ENCODE results near the gene ANKH. TPM values are rescaled to one million over a fixed set of nuclear protein-coding genes. Genes with fewer than 3 reads are reported as not detected.
A peak's percentile ranks its signal among the peaks of the same experiment; 100 is the strongest.

Gene ANKH
- polyA plus RNA-seq, 1 experiment, result 14.2 TPM

DNA sequence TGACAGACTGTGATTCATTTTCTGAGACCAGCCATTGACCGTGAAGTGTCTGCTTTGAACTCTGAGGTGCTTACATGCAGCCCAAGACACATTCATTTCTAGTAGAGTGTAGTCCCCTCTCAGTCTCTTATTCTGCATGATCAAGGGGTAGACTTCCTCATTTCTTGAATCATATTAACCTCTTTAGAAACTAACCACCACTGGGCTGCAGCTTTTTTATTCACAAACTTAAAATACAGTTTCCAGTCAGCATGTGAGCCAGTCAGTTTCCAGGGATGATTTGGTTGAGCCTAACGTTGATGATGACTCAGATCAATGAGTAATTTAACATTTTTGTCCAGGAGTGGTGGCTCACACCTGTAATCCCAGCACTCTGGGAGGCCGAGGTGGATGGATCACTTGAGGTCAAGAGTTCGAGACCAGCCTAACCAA lies 147.9 kb downstream of the ANKH start:
- H3K4me3 ChIP-seq (ENCODE audit: low read depth, low read length), result no peak overlapping the region
- peaks cover 2% of the 10 kb centered on the region; the same call in 1 of the 2 replicates for H3K9me3 ChIP-seq (ENCODE audit: control insufficient read depth, insufficient read depth, low read length)
- DNase-seq (ENCODE audit: low read depth, low spot score), result no peak
- H3K27ac ChIP-seq (ENCODE audit: low read depth, low read length), result no peak overlapping the region
- TF ChIP-seq, protein P1, sequence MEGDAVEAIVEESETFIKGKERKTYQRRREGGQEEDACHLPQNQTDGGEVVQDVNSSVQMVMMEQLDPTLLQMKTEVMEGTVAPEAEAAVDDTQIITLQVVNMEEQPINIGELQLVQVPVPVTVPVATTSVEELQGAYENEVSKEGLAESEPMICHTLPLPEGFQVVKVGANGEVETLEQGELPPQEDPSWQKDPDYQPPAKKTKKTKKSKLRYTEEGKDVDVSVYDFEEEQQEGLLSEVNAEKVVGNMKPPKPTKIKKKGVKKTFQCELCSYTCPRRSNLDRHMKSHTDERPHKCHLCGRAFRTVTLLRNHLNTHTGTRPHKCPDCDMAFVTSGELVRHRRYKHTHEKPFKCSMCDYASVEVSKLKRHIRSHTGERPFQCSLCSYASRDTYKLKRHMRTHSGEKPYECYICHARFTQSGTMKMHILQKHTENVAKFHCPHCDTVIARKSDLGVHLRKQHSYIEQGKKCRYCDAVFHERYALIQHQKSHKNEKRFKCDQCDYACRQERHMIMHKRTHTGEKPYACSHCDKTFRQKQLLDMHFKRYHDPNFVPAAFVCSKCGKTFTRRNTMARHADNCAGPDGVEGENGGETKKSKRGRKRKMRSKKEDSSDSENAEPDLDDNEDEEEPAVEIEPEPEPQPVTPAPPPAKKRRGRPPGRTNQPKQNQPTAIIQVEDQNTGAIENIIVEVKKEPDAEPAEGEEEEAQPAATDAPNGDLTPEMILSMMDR (IDR thresholded peaks at IDR 0.05; ENCODE audit: low read depth, low read length), result no peak
- ChIA-PET CTCF (interaction anchor here (8.0 kb wide), 1 partner anchor 280 kb away, joined by 192 read pairs; no protein-coding TSS in a partner anchor), POLR2A (no interaction called here)
- H3K27me3 ChIP-seq (ENCODE audit: control insufficient read depth, insufficient read depth, low read length), result no peaks in the 10 kb centered on the region

DNA sequence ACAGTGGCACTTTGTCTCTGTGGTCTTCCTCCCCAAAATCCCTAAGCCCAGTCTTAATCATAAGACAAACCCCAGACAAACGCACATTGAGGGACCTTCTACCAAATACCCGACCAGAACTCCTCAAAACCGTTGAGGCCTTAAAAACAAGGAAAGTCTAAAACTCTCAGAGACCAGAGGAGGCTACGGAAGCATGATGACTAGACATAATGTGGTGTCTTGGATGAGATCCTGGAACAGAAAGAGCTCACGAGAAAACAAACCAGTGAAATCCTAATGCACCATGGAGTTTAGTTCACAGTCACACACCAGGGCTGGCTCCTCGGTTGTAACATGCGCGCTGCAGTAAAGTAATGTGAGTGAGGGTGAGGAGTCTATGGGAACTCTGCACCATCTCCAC lies 148.7 kb downstream of the ANKH start:
- no peak overlapping the region for H3K27ac ChIP-seq (ENCODE audit: low read depth, low read length)
- no peak for DNase-seq (ENCODE audit: low read depth, low spot score)
- H3K4me3 ChIP-seq (ENCODE audit: low read depth, low read length), result no peak overlapping the region
- peaks cover 2% of the 10 kb centered on the region; the same call in 1 of the 2 replicates for H3K9me3 ChIP-seq (ENCODE audit: control insufficient read depth, insufficient read depth, low read length)
- ChIA-PET POLR2A (no interaction called here), CTCF (interaction anchor here (1.2 to 8.0 kb wide), 2 partner anchors 37 to 281 kb away, joined by 4 to 192 read pairs; no protein-coding TSS in a partner anchor)
- no peaks in the 10 kb centered on the region for H3K27me3 ChIP-seq (ENCODE audit: control insufficient read depth, insufficient read depth, low read length)
- TF ChIP-seq, protein P1 (IDR thresholded peaks at IDR 0.05; ENCODE audit: low read depth, low read length), result no peak

DNA sequence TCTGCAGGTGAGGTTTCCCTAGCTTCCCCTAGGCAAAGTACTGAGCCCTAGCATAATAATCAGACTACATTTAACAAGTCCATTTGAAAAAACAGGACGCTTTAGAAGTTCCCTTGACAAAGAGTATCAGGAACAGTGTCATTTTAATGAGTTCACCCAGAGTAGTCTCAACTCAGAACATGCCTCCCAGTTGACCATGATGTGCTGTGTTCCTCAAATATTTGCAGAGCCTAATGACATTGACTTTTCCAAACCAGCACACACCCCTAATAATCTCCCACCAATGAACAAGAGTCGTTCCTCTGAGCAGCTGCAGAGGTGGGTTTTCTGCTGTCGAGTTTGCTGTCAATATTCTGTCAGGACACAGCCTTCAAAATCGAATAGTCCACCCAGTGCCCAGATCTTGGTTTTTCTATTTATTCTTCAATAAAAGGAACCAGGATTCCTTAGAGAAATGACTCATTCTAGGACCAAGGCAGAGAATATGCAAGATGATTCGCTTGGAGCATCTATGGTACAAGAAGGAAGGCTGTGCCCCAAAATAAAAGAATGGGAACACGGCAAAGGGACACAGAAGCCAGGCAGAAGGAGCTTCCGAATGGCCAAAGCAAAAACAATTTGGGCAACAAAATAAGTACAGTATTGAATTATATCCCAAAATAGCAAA lies 149.5 kb downstream of the ANKH start:
- TF ChIP-seq, protein P1 (IDR thresholded peaks at IDR 0.05; ENCODE audit: low read depth, low read length), result no peak
- no peak overlapping the region for H3K27ac ChIP-seq (ENCODE audit: low read depth, low read length)
- DNase-seq (ENCODE audit: low read depth, low spot score), result no peak
- POLR2A ChIA-PET, result no interaction called here
- peaks cover 2% of the 10 kb centered on the region; the same call in 1 of the 2 replicates for H3K9me3 ChIP-seq (ENCODE audit: control insufficient read depth, insufficient read depth, low read length)
- H3K27me3 ChIP-seq (ENCODE audit: control insufficient read depth, insufficient read depth, low read length), result no peaks in the 10 kb centered on the region
- H3K4me3 ChIP-seq (ENCODE audit: low read depth, low read length), result no peak overlapping the region
- CTCF ChIA-PET, result interaction anchor here (0.8 to 8.0 kb wide), 5 partner anchors 36 to 384 kb away, joined by 3 to 192 read pairs (median 4); partner anchors contain the start of gene ANKH

DNA sequence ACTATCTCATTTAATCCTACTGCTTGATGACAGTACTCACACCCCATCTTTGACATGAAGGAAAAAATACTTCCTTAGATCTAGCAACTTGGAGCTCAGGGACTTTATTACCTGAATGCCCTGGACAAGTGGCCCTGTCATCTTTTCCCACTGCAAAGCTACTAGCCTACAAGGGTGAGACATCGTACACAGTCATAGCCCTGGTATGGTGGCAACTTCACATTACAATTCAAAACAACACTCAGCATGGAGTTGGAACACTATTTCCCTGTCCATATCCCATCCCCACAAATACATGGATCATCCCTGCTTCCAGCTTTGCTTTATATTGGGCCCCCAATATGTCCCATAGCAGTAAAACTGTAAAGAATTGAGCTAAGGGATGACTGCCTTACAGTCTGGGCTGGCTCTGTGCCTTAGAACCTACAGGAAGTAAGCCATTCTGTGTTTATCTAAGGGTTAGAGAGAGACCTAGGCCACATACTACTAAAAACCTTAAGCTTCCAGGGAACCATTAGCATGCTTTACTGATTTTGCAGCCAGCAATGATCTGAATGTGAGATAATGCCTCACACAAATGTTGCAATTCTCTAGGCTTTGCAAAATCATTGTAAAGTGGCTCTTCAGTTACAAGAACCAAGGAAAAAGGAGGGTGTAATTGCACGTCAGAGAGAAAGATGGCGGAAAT lies 151.2 kb downstream of the ANKH start:
- TF ChIP-seq, protein P1 (IDR thresholded peaks at IDR 0.05; ENCODE audit: low read depth, low read length), result no peak
- ChIA-PET CTCF (interaction anchor here (1.6 to 2.3 kb wide), 2 partner anchors 151 to 283 kb away, joined by 4 to 12 read pairs; partner anchors contain the start of gene ANKH), POLR2A (interaction anchor here (0.6 kb wide), 1 partner anchor 12 kb away, joined by 3 read pairs; no protein-coding TSS in a partner anchor)
- H3K4me3 ChIP-seq (ENCODE audit: low read depth, low read length), result no peak overlapping the region
- H3K27me3 ChIP-seq (ENCODE audit: control insufficient read depth, insufficient read depth, low read length), result no peaks in the 10 kb centered on the region
- no peak for DNase-seq (ENCODE audit: low read depth, low spot score)
- H3K9me3 ChIP-seq (ENCODE audit: control insufficient read depth, insufficient read depth, low read length), result peaks cover 2% of the 10 kb centered on the region; the same call in 1 of the 2 replicates
- peak overlapping the region; percentile 55 for H3K27ac ChIP-seq (ENCODE audit: low read depth, low read length)
